SK-N-SH (cell line): ENCODE data around the gene STXBP1.

Experiments
- GABPA ChIP-seq: IDR thresholded peaks from 2 replicates; pipeline ENCODE4 v1.4.0; 2012; ENCODE audit warnings: low read depth, mild to moderate bottlenecking
- MEF2A ChIP-seq: IDR thresholded peaks from 2 replicates; pipeline ENCODE4 v1.4.0; 2012; ENCODE audit warnings: low read depth, borderline replicate concordance
- PBX3 ChIP-seq: IDR thresholded peaks from 2 replicates; pipeline ENCODE4; 2012
- POLR2AphosphoS5 ChIP-seq: IDR thresholded peaks from 2 replicates; pipeline ENCODE4 v1.6.1; 2012; ENCODE audit warnings: low read depth, low read length
- RAD21 ChIP-seq: IDR thresholded peaks from 2 replicates; pipeline ENCODE4 v1.6.1; 2012; ENCODE audit warnings: mild to moderate bottlenecking, low read length
- RCOR1 ChIP-seq: fragments of 150-350 bp; IDR thresholded peaks from 2 replicates; pipeline ENCODE4 v1.6.1; 2017; ENCODE audit warnings: antibody characterized with exemption, low read length
- TCF12 ChIP-seq: IDR thresholded peaks from 2 replicates; pipeline ENCODE4 v1.4.0; 2012
- USF1 ChIP-seq: IDR thresholded peaks from 2 replicates; pipeline ENCODE4 v1.4.0; 2012; ENCODE audit warnings: low read depth, borderline replicate concordance
- TF ChIP-seq, protein P1 (sequence below): fragments of 200-600 bp; sonication (generic); IDR thresholded peaks from 2 replicates; pipeline ENCODE4 v1.6.1; 2017; ENCODE audit warnings: antibody characterized with exemption, mild to moderate bottlenecking, moderate library complexity

GRCh38 chr9:127730262-127730661, 118.2 kb downstream of the STXBP1 start:
- TF ChIP-seq, protein P1, sequence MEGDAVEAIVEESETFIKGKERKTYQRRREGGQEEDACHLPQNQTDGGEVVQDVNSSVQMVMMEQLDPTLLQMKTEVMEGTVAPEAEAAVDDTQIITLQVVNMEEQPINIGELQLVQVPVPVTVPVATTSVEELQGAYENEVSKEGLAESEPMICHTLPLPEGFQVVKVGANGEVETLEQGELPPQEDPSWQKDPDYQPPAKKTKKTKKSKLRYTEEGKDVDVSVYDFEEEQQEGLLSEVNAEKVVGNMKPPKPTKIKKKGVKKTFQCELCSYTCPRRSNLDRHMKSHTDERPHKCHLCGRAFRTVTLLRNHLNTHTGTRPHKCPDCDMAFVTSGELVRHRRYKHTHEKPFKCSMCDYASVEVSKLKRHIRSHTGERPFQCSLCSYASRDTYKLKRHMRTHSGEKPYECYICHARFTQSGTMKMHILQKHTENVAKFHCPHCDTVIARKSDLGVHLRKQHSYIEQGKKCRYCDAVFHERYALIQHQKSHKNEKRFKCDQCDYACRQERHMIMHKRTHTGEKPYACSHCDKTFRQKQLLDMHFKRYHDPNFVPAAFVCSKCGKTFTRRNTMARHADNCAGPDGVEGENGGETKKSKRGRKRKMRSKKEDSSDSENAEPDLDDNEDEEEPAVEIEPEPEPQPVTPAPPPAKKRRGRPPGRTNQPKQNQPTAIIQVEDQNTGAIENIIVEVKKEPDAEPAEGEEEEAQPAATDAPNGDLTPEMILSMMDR, result no peak
- TF ChIP-seq RCOR1 (no peak), TCF12 (no peak), RAD21 (no peak), PBX3 (no peak), GABPA (no peak), POLR2AphosphoS5 (no peak), MEF2A (no peak), USF1 (no peak)
